Activated CD4-positive, alpha-beta T cell treated with anti-CD3 and anti-CD28 coated beads, Interleukin-2, amount 50 U/mL, for 48 hours (primary cell): Measurements from ENCODE around the gene NCF4.
A peak's percentile ranks its signal among the peaks of the same experiment; 100 is the strongest.

Experiments
- DNase-seq, 2 experiments: peaks; one replicate each; pipeline ENCODE4 v3.0.0-alpha.2; 2020

The NCF4 gene

DNA sequence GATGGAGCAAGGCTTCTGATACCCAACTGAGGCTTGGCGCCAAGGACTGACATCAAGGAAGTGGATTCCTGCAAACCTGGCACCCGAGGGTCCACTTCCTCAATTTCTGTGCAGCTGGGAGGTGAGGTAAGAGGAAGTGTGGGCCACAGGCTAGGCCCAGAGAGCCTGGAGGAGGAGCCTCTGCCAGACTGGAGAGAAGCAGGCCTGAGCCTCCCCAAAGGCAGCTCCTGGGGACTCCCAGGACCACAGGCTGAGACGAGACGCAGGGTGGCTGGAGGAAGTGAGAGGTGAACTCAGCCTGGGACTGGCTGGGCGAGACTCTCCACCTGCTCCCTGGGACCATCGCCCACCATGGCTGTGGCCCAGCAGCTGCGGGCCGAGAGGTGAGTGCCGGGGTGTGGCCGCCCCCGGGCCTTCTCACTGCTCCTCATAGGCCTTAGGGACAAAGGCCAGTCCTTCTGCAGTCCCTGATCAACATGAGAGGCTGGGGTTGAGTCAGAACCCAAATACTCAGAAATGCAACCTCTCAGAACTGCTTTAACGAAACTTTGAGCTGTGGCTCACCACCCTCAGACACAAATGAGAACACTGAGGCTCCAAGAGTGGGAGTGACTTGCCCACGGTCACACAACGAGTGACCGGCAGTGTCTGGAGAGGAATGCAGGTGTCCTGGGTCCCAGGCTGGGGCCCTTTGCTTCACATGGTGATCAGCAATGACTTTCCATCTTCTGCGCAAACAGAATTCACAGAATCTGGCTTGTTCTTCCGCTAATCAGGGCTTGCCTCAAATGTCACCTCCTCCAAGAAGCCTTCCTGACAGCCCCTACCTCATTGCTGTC lies at the start of gene NCF4:
Gene NCF4, plus strand, starts transcription at position 186 of the 839 bp plus-strand sequence. Its CDS starts 166 bp downstream, at position 352.
- DNase-seq: peak; percentile 59 to 67

DNA sequence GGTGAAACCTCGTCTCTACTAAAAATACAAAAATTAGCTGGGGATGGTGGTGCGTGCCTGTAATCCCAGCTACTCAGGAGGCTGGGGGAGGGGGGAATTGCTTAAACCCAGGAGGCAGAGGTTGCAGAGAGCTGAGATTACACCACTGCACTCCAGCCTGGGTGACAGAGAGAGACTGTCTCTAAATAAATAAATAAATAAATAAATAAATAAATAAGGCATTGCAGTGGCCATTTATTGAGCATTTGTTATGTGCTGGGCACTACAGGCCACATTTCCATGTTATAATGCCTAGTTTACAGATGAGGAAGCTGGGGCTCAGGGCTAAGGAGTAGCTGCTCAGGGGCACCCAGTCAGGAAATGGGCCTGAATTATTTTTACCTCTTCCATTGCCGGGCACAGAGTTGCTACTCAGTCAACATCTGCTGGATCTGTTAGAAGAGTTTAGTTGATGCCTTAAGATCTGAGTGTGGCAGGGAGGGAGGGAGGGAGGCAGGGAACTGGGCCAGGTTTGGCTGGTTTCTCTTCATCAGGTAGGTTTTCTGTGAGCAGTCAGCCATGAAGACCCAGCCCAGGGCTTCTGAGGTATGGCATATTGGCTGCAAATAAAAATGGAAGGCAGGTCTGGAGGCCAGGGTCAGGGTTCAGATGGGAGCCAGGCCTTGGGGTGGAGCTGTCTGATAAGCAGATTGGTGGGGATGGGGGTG lies 49.6 kb upstream of the NCF4 start:
- DNase-seq: no peak

DNA sequence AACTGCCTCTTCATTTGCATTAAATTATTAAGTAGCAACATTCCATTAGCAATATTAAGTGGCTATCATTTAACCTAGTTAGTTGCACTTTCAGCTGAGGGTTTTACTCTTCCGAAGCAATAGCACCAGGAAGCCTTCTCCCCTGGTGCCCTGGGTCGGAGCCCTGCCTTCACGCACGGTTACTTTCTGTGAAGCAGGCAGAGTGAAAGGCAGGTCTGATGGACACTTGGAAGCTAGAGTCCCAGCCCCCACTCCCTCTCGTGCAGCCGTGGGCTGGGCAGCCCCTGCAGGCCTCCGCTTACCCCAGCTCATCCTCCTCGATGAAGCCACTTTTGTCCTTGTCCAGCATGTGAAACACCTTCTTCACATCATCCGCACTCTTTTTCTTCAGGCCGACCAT lies 46.0 kb upstream of the NCF4 start:
- DNase-seq: no peak

DNA sequence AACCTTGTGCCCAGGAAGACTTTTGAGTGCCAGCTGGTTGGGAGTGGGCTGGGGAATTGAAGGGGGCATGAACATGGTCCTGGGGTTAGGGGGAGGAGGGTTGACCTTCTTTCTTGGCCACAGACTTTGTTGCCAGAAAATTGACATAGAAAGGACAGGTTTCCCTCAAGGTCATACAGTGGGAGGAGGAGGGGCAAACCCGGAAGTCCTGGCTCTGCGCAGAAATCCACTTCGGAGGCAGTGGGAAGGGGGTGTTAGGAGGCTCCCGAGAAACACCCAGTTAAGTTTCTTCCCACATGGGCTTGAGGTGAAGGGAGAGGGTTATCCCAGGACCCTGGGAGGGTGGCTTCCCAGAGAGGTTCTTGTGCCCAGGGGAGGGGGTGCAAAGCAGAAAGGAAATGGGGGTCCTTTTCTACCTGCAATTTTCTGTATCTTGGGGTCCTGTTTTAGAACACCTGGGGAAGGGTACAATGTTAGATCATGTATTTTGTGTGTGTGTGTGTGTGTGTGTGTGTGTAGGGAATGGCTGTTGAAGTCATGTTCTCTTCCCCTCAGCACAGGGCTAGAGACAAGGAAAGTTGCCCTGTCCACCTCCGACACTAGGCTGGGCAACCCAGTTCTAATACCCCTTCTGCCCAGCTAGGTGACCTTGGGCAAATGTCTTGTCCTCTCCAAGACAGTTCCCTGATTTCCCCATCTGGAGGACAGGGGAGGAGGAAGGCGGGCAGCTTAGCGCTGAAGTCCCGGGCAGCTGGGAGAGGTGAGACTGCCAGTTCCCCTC lies 45.1 kb upstream of the NCF4 start:
- no peak for DNase-seq

GRCh38 chr22:36816339-36816635 lies 44.5 kb upstream of the NCF4 start:
- DNase-seq: no peak

- no peak for DNase-seq
Observed at GRCh38 chr22:36816636-36817524, 43.9 kb upstream of the NCF4 start, which contains the start of gene PVALB. PVALB (minus strand) TSS chr22:36817035; CDS start chr22:36817005, 30 bp downstream.

DNA sequence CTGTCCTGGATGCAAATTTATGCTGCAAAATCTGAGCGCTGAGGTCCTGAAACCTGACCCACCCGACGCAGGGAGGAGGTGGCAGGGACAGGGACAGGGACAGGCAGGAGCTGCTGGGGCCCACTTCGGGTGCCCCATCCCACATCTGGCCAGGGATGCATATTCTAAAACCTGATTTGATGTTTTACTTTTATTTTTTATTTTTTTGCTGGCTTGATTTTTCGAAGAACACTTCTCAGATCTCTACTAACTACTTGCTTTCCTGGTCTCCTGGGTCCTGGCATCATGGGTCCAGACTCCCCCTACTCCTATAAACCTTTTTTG lies 43.3 kb upstream of the NCF4 start:
- no peak for DNase-seq

GRCh38 chr22:36818010-36818642 lies 42.7 kb upstream of the NCF4 start:
- DNase-seq: no peak

DNA sequence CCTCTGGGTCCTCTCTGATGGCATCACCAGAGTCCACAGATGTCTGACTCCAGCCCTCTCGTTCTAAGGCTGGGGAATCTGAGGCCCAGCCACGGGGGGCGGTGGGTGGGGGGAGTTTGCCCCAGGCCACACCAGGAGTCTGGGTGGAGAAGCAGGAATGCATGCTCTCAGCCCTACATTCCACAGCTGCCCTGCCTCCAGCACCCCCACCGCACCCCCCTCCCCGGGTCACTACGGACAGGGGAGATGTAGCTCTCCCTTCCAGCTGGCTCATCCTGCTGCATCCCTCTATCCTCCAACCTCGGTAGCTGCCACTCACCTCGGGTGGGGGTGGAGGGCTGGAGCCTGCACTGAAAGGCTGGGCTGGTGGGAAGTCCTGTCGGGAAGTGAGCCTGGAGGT lies 41.7 kb upstream of the NCF4 start:
- no peak for DNase-seq

GRCh38 chr22:36822581-36822980 lies 38.2 kb upstream of the NCF4 start:
- DNase-seq: no peak

GRCh38 chr22:36823186-36823839 lies 37.5 kb upstream of the NCF4 start:
- no peak for DNase-seq

DNA sequence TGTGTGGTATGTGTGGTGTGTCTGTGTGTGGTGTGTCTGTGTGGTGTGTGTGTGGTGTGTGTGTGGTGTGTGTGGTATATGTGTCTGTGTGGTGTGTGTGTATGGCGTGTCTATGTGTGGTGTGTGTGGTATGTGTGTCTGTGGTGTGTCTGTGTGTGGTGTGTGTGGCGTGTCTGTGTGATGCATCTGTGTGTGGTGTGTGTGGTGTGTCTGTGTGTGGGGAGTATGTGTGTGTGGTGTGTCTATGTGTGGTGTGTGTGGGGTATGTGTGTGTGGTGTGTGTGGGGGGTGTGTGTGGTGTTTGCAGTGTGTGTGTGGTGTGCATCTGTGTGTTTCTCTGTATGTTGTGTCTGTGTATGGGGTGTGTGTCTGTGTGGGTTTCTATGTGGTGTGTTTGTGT lies 36.2 kb upstream of the NCF4 start:
- DNase-seq: no peak

GRCh38 chr22:36826262-36826661 lies 34.5 kb upstream of the NCF4 start:
- DNase-seq: no peak

- DNase-seq: no peak
Observed at GRCh38 chr22:36828815-36829214, 32.0 kb upstream of the NCF4 start.

GRCh38 chr22:36829370-36830002 lies 31.3 kb upstream of the NCF4 start:
- DNase-seq: no peak

DNA sequence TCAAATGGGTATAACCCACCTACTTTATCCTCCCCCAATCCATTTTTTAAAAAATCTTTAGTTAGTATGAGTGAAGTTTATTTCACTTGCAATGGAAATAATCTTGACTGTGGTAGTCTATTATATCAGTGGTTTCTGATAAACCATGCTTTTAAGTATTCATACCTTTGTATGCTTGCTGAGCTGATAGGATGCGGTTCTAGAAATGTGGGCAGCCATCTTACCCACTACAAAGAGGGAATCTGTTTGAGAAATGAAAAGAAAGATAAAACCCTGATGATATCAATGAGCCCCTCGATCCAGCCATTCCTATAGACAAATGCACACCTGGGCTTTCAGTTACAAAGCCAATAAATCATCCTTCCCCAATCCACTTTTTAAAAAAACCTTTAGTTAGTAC lies 30.2 kb upstream of the NCF4 start:
- DNase-seq: no peak

DNA sequence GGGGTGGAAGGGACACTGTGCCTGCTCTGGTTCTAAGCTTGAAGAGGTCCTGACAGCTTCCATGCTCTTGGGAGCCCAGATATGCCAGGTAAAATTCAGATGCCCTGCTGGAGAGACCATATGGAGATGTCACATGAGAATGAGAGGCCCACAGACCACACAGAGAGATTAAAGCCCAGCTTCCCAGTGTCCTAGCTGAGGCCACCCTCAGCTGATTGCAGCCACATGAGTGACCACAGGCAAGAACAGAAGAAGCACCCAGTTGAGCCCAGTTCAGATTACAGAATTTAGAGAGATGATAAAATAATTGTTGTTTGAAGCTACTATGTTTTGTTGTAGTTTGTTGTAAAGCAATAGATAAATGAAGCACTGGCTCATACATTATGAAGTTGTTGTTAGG lies 29.6 kb upstream of the NCF4 start:
- DNase-seq: no peak

DNA sequence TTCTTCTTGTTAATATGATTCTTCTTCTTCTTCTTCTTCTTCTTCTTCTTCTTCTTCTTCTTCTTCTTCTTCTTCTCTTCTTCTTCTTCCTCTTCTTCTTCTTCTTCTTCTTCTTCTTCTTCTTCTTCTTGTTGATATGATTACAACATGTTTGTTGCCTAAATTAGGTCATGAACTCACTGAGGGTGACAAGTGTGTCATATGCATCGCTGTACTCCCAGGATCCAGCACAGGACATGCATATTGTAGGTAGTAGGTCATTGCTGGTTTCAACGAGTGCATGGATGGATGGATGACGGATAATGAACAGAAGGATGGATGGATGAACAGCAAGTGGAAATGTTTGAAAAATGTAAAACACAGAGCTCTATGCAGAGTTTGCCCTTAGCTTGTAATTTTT lies 29.1 kb upstream of the NCF4 start:
- no peak for DNase-seq

GRCh38 chr22:36833073-36833472 lies 27.7 kb upstream of the NCF4 start:
- no peak for DNase-seq

- DNase-seq: no peak
Observed at GRCh38 chr22:36835903-36836302, 24.9 kb upstream of the NCF4 start.
